ENCODE data around the gene ACADL.

The ACADL gene

GRCh38 chr2:210224941-210225672 is at the start of gene ACADL:
Gene ACADL, minus strand, starts transcription at chr2:210225447. Its CDS starts 184 bp downstream, at chr2:210225263.
- no peak for DNase-seq (ENCODE audit: low read depth in 1 of 2, low spot score in 1 of 2)

GRCh38 chr2:210271300-210271699 is 46.1 kb upstream of the ACADL start:
- no peak for DNase-seq (ENCODE audit: low read depth in 1 of 2, low spot score in 1 of 2)

- DNase-seq (ENCODE audit: low read depth in 1 of 2, low spot score in 1 of 2): no peak
Observed at GRCh38 chr2:210269148-210269547, 43.9 kb upstream of the ACADL start.

GRCh38 chr2:210268281-210268680 is 43.0 kb upstream of the ACADL start:
- no peak for DNase-seq (ENCODE audit: low read depth in 1 of 2, low spot score in 1 of 2)

- no peak for DNase-seq (ENCODE audit: low read depth in 1 of 2, low spot score in 1 of 2)
Observed at GRCh38 chr2:210267698-210268097, 42.5 kb upstream of the ACADL start.

- no peak for DNase-seq (ENCODE audit: low read depth in 1 of 2, low spot score in 1 of 2)
Observed at GRCh38 chr2:210264282-210264681, 39.0 kb upstream of the ACADL start.

GRCh38 chr2:210263841-210264240 is 38.6 kb upstream of the ACADL start:
- DNase-seq (ENCODE audit: low read depth in 1 of 2, low spot score in 1 of 2): no peak

- no peak for DNase-seq (ENCODE audit: low read depth in 1 of 2, low spot score in 1 of 2)
Observed at GRCh38 chr2:210262036-210262435, 36.8 kb upstream of the ACADL start.

- no peak for DNase-seq (ENCODE audit: low read depth in 1 of 2, low spot score in 1 of 2)
Observed at GRCh38 chr2:210259687-210260086, 34.4 kb upstream of the ACADL start.

GRCh38 chr2:210252699-210253606 is 27.7 kb upstream of the ACADL start:
- DNase-seq (ENCODE audit: low read depth in 1 of 2, low spot score in 1 of 2): no peak

GRCh38 chr2:210250622-210251021 is 25.4 kb upstream of the ACADL start:
- DNase-seq (ENCODE audit: low read depth in 1 of 2, low spot score in 1 of 2): no peak

- no peak for DNase-seq (ENCODE audit: low read depth in 1 of 2, low spot score in 1 of 2)
Observed at GRCh38 chr2:210233487-210233886, 8.2 kb upstream of the ACADL start.

- no peak for DNase-seq (ENCODE audit: low read depth in 1 of 2, low spot score in 1 of 2)
Observed at GRCh38 chr2:210230984-210231383, 5.7 kb upstream of the ACADL start.

- no peak for DNase-seq (ENCODE audit: low read depth in 1 of 2, low spot score in 1 of 2)
Observed at GRCh38 chr2:210230518-210230917, 5.3 kb upstream of the ACADL start.

GRCh38 chr2:210228586-210228985 is 3.3 kb upstream of the ACADL start:
- no peak for DNase-seq (ENCODE audit: low read depth in 1 of 2, low spot score in 1 of 2)

- DNase-seq (ENCODE audit: low read depth in 1 of 2, low spot score in 1 of 2): no peak
Observed at GRCh38 chr2:210227290-210228088, 2.2 kb upstream of the ACADL start.

- no peak for DNase-seq (ENCODE audit: low read depth in 1 of 2, low spot score in 1 of 2)
Observed at GRCh38 chr2:210226223-210226622, 976 bp upstream of the ACADL start.

GRCh38 chr2:210224591-210224940 is 681 bp downstream of the ACADL start:
- DNase-seq (ENCODE audit: low read depth in 1 of 2, low spot score in 1 of 2): no peak

- no peak for DNase-seq (ENCODE audit: low read depth in 1 of 2, low spot score in 1 of 2)
Observed at GRCh38 chr2:210215120-210215519, 10.1 kb downstream of the ACADL start.

GRCh38 chr2:210210185-210210584 is 15.1 kb downstream of the ACADL start:
- no peak for DNase-seq (ENCODE audit: low read depth in 1 of 2, low spot score in 1 of 2)

GRCh38 chr2:210207929-210208328 is 17.3 kb downstream of the ACADL start:
- DNase-seq (ENCODE audit: low read depth in 1 of 2, low spot score in 1 of 2): no peak

- no peak for DNase-seq (ENCODE audit: low read depth in 1 of 2, low spot score in 1 of 2)
Observed at GRCh38 chr2:210203558-210203957, 21.7 kb downstream of the ACADL start.

Measured in activated CD4-positive, alpha-beta T cell treated with anti-CD3 and anti-CD28 coated beads, Interleukin-2, amount 50 U/mL, for 24 hours (primary cell).